IPS-18a (cell line): Measurements from ENCODE around the gene CEP170B.
"Not testable (repeated sequence)": the region's sequence is repeated elsewhere in the genome, so short reads cannot be mapped to it uniquely, and the experiment has no call there.

Experiments used
- H3K27ac ChIP-seq: one replicate; pipeline ENCODE4 v1.5.1; 2013; ENCODE audit warnings: low read length
- H3K27me3 ChIP-seq: one replicate; pipeline ENCODE4 v1.6.1; 2013; ENCODE audit warnings: mild to moderate bottlenecking, low read length; ENCODE audit not compliant: control insufficient read depth, insufficient read depth
- H3K36me3 ChIP-seq: one replicate; pipeline ENCODE4 v1.6.1; 2013; ENCODE audit warnings: low read depth, low read length; ENCODE audit not compliant: control insufficient read depth
- H3K4me1 ChIP-seq: one replicate; pipeline ENCODE4 v1.6.1; 2013; ENCODE audit warnings: low read depth, low read length; ENCODE audit not compliant: control insufficient read depth
- H3K4me3 ChIP-seq: one replicate; pipeline ENCODE4 v1.5.1; 2013; ENCODE audit warnings: low read length
- H3K9ac ChIP-seq: one replicate; pipeline ENCODE4 v1.6.1; 2013; ENCODE audit warnings: mild to moderate bottlenecking, low read length, moderate library complexity
- H3K9me3 ChIP-seq: one replicate; pipeline ENCODE4 v1.6.1; 2013; ENCODE audit warnings: low read depth, low read length; ENCODE audit not compliant: control insufficient read depth

CEP170B gene

DNA sequence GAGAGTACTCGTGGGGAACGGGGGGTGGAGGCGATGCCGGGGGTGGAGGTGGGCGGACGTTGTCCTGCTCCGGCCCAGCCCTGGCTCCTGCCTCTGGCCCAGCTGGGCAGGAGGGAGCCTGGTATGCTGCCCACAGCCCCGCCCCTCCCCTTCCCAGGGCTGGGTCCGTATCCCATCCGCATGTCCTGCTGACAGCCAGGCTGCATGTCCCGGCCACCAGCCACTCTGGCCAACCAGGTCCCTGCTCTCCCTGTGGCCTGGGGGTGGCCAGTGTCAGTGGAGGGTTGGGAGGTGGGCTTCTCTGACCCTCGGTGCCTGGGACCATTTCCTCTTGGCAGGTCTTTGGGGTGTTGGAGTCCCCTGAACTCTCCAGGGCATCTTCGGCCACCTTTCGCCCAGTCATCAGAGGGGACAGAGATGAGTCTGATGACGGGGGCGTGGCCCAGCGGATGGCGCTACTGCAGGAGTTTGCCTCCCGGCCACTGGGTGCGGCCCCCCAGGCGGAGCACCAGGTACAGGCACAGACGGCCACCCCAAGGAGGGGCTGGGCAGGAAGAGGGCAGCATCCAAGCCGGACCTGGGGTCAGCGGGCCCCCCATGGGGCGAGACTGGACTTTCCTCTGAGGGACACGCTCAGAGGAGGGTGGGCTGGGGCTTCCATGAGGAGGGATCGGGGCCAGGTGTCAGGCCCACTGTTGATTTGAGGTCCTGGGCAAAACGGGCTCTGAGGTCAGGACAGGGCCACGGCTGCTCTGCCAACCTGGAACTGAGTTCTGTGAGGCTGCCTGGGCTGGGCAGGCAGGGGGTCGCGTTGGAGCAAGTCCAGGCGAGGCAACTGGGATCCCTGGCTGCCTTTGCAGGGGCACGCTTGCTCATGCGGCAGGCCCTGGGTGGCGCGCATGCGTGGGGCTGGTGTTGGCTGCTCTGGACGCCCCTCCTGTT, 20.2 kb downstream of the CEP170B start:
- H3K9me3 ChIP-seq, result no peaks in the 10 kb centered on the region
- H3K4me3 ChIP-seq, result no peak overlapping the region
- peaks cover 7% of the 10 kb centered on the region for H3K36me3 ChIP-seq
- H3K4me1 ChIP-seq, result no peaks in the 10 kb centered on the region
- no peak overlapping the region for H3K27ac ChIP-seq
- H3K9ac ChIP-seq, result no peak overlapping the region
- no peaks in the 10 kb centered on the region for H3K27me3 ChIP-seq

DNA sequence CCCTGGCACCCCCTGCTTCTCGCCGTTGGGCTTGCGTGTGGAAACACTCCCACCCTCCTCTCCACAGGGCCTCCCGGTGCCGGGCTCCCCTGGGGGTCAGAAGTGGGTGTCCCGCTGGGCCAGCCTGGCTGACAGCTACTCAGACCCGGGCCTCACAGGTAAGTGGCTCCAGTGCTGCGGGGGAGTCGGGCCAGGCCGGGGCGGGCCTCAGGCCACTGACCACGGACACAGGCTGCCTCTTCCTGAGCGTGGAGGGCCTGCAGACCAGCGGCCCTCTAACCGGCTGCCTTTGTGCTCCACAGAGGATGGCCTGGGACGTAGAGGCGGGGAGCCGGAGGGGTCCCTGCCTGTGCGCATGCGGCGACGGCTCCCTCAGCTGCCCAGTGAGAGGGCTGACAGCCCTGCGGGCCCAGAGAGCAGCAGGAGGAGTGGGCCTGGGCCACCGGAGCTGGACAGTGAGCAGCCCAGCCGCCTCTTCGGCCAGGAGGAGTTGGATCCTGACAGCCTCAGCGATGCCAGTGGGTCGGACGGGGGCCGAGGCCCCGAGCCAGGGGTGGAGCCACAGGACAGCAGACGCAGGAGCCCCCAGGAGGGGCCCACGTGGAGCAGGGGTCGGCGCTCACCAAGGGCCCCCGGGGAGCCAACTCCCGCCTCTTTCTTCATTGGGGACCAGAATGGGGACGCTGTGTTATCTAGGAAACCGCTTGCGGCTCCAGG, 21.1 kb downstream of the CEP170B start:
- H3K36me3 ChIP-seq, result no peaks in the 10 kb centered on the region
- no peak overlapping the region for H3K4me3 ChIP-seq
- no peaks in the 10 kb centered on the region for H3K27me3 ChIP-seq
- H3K9ac ChIP-seq, result no peak overlapping the region
- no peaks in the 10 kb centered on the region for H3K9me3 ChIP-seq
- no peak overlapping the region for H3K27ac ChIP-seq
- no peaks in the 10 kb centered on the region for H3K4me1 ChIP-seq

DNA sequence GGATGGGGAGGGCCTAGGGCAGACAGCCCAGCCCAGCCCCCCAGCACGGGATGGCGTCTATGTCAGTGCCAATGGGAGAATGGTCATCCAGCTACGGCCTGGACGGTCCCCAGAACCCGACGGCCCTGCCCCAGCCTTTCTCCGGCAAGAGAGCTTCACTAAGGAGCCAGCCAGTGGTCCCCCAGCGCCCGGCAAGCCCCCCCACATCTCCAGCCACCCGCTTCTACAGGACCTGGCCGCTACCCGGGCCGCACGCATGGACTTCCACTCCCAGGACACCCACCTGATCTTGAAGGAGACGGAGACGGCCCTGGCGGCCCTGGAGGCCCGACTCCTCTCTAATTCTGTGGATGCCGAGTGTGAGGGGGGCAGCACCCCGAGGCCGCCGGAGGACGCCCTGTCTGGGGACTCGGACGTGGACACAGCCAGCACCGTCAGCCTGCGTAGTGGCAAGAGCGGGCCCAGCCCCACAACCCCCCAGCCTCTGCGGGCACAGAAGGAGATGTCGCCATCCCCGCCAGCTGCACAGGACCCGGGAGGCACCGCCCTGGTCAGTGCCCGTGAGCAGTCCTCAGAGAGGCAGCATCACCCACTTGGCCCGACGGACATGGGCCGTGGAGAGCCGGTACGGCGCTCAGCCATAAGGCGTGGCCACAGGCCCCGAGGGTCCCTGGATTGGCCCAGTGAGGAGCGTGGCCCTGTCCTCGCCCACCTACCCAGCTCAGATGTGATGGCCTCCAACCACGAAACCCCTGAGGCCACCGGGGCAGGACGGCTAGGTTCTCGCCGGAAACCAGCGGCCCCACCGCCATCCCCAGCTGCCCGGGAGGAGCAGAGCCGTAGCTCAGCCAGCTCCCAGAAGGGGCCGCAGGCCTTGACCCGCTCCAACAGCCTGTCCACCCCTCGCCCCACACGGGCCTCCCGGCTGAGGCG, 21.9 kb downstream of the CEP170B start:
- H3K27me3 ChIP-seq, result no peaks in the 10 kb centered on the region
- no peaks in the 10 kb centered on the region for H3K36me3 ChIP-seq
- H3K4me3 ChIP-seq, result no peak overlapping the region
- H3K27ac ChIP-seq, result no peak overlapping the region
- no peaks in the 10 kb centered on the region for H3K9me3 ChIP-seq
- no peaks in the 10 kb centered on the region for H3K4me1 ChIP-seq
- H3K9ac ChIP-seq, result no peak overlapping the region

DNA sequence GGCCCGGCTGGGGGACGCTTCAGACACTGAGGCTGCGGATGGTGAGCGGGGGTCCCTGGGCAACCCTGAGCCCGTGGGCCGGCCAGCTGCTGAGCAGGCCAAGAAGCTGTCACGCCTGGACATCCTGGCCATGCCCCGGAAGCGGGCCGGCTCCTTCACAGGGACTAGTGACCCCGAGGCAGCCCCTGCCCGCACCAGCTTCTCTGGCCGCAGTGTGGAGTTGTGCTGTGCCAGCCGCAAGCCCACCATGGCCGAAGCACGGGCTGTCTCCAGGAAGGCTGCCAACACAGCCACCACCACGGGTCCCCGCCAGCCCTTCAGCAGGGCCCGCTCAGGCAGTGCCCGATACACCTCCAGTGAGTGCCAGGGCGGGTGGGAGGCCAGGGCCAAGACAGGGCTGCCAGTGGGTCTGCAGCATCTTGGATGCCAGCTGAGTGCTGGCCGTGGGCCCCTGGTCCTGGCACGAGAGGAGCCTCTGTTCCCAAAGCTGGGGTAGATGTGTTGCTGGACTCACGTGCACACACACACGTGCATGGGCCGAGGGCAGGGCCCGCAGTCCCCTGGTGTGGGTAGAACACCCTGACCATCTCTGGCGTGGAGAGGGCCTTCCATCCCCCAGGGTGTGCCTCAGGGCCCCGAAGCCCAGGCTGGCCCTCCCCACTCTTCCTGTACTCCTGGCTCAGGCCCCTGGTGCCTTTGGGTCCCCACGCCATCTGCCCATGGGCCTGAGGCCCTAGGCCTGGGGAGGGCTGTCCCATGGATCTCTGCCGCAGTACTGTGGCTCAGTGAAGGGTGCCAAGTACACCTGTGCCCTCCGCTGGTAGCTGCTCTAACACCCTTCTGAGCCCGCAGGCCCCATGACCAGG, 22.8 kb downstream of the CEP170B start:
- H3K9me3 ChIP-seq, result no peaks in the 10 kb centered on the region
- no peak overlapping the region for H3K4me3 ChIP-seq
- H3K4me1 ChIP-seq, result no peaks in the 10 kb centered on the region
- no peaks in the 10 kb centered on the region for H3K36me3 ChIP-seq
- H3K9ac ChIP-seq, result no peak overlapping the region
- H3K27ac ChIP-seq, result no peak overlapping the region
- H3K27me3 ChIP-seq, result no peaks in the 10 kb centered on the region

DNA sequence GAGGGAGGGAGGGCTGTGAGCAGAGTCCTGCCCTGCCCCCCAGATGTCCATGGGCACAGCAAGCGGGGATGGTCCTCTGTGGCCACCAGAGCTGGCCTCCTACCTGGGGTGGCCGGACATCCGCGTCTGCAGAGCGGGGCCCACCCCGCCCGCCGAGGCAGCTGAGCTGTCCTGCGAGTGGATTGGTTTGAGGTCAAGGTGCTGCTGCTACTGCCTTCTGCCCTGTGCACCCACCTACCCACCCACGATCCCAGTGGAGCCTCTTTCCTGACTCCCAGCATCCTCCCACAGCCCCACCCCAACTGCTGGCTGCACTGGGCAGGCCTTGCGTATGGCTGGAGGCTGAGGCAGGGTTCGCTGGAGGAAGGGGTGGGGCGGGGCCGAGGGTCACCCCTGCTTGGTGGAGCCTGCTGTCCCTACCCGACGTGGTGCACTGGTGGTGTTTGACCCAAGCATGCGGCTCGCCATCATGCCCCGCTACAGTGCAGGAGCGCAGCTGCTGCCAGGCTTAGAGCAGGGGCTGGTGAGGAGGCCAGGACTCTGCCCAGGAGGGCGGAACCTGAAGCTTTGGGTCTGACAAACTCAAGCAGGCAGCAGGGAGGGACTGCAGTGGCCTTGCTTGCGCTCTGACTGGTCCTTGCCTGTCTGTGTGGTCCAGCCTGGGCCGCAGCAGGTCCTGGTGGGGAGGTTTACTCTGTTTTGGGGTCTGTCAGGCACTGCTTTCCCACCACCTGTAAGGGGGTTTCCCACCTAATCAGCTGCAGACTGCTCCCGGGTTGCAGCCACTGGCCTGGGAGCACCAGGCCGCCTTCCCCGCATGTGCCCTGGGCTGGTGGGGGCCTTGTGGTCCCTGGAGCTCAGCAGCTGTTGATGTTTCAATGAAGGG, 23.7 kb downstream of the CEP170B start:
- no peaks in the 10 kb centered on the region for H3K9me3 ChIP-seq
- H3K9ac ChIP-seq, result no peak overlapping the region
- no peaks in the 10 kb centered on the region for H3K36me3 ChIP-seq
- H3K4me3 ChIP-seq, result no peak overlapping the region
- no peaks in the 10 kb centered on the region for H3K27me3 ChIP-seq
- H3K27ac ChIP-seq, result no peak overlapping the region
- no peaks in the 10 kb centered on the region for H3K4me1 ChIP-seq

DNA sequence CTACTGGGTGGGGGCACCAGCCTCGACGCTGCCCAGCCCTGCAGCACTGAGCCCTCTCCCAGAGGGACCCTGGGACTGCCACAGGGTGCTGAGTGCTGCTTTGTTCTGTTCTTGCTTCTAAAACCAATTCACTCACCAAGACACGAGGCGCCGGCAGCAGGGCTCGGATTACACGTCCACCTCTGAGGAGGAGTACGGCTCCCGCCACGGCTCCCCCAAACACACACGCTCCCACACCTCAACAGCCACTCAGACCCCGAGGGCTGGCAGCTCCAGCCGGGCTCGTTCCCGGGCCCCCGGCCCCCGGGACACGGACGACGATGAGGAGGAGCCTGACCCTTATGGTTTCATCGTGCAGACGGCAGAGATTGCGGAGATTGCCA, 24.3 kb downstream of the CEP170B start:
- Histone ChIP-seq H3K36me3 (no peaks in the 10 kb centered on the region), H3K9ac (no peak overlapping the region), H3K4me3 (no peak overlapping the region), H3K4me1 (no peaks in the 10 kb centered on the region), H3K9me3 (no peaks in the 10 kb centered on the region), H3K27me3 (no peaks in the 10 kb centered on the region), H3K27ac (no peak overlapping the region)

DNA sequence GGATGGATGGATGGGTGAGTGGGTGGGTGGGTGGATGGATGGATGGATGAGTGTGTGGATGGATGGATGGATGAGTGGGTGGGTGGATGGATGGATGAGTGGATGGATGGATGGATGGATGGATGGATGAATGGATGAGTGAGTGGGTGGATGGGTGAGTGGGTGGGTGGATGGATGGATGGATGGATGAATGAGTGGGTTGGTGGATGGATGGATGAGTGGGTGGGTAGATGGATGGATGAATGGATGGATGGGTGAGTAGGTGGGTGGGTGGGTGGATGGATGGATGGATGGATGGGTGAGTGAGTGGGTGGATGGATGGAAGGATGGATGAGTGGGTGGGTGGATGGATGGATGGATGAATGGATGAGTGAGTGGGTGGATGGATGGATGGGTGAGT, 25.2 kb downstream of the CEP170B start:
- H3K27me3 ChIP-seq, H3K36me3 ChIP-seq, H3K4me1 ChIP-seq, H3K27ac ChIP-seq, H3K4me3 ChIP-seq, H3K9me3 ChIP-seq, H3K9ac ChIP-seq: not testable (repeated sequence)

DNA sequence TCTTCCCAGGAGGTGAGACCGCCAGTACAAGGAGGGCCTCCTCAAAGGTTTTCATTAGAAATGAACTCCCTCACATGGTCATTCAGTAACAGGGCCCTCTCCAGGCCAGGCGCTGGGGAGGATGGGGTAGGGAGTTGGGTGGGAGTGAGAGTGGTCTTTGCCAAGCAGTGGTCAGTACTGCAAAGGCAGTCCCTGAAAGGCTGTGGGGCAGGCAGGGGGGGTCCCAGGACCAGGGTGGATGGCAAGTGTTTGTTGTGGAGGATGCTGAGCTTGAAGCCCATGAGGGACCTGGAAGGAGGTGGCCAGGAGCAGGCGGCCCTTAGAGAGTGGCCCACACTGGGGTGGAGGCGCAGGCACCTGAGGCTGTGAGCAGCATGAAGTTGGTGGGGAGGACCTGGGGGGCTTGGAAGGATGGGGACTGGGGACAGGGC, 26.1 kb downstream of the CEP170B start:
- Histone ChIP-seq H3K27me3 (no peaks in the 10 kb centered on the region), H3K27ac (no peak overlapping the region), H3K4me3 (no peak overlapping the region), H3K4me1 (no peaks in the 10 kb centered on the region), H3K36me3 (no peaks in the 10 kb centered on the region), H3K9me3 (no peaks in the 10 kb centered on the region), H3K9ac (no peak overlapping the region)

DNA sequence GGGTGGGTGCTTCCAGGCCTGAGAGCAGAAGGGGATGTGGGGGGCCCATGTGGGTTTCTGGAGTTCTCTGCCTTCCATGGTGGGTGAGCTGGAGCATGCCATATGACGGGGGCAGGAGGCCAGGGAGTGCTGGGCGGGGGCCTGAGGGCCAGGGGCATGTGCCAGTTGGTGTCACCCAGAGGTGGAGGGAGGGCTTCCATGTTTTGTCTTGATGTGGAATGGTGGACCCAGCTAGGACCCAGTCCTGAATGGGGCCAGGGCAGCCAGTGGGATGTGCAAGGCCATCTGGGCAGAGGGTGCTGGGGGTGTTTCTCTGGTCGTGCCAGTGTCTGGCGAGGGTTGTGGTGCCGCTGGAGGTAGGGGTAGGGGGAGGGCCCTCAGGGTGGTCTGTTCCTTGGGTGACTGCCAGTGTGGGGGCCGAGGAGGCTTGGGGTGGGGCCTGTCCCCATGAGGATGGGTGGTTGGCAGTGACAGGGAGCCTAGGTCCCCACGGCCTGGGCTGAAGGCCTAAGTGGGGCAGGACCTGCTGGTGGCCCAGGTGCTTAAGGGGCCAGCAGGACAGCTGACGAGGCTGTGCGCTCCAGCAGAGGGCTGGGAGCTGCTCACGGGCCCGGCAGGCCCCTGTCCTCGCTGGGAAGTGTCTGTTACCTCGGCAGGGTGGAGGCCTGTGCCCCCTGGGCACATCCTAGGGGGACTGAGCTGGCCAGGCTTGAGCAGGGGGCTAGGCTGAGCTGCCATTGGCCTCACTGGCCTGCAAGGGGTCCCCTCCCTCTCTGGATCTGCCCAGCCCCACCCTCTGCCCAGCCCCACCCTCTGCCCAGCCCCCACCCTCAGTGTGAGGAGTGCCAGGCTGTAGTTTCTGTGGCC, 26.8 kb downstream of the CEP170B start:
- H3K27ac ChIP-seq, result no peak overlapping the region
- no peaks in the 10 kb centered on the region for H3K36me3 ChIP-seq

More for the DNA sequence above, 26.8 kb downstream of the CEP170B start:
- Histone ChIP-seq H3K27me3 (no peaks in the 10 kb centered on the region), H3K4me1 (no peaks in the 10 kb centered on the region), H3K4me3 (no peak overlapping the region), H3K9me3 (no peaks in the 10 kb centered on the region), H3K9ac (no peak overlapping the region)
